ENCODE results near the gene C1QTNF1. TPM values are rescaled to one million over a fixed set of nuclear protein-coding genes. Genes with fewer than 3 reads are reported as not detected.

Gene C1QTNF1
- polyA plus RNA-seq, 1 donor (not counting 4 experiments of a cell fraction or from before 2014, with no cell fraction given) = 6.6 TPM

GRCh38 chr17:79036596-79036995 lies 12.6 kb downstream of the C1QTNF1 start:
- H3K4me1 ChIP-seq (ENCODE audit: control insufficient read depth, extremely low read depth, insufficient read depth, low read length) = peaks cover 55% of the 10 kb centered on the region
- H3K4me3 ChIP-seq (ENCODE audit: control insufficient read depth in 2 of 3, extremely low read depth in 1 of 3, insufficient read depth in 2 of 3, low read depth in 1 of 3, low read length in 3 of 3) = no peak overlapping the region
- no peaks in the 10 kb centered on the region for H3K36me3 ChIP-seq (ENCODE audit: control insufficient read depth in 2 of 2, extremely low read depth in 1 of 2, insufficient read depth in 2 of 2, low read length in 2 of 2)
- TF ChIP-seq, protein P1, sequence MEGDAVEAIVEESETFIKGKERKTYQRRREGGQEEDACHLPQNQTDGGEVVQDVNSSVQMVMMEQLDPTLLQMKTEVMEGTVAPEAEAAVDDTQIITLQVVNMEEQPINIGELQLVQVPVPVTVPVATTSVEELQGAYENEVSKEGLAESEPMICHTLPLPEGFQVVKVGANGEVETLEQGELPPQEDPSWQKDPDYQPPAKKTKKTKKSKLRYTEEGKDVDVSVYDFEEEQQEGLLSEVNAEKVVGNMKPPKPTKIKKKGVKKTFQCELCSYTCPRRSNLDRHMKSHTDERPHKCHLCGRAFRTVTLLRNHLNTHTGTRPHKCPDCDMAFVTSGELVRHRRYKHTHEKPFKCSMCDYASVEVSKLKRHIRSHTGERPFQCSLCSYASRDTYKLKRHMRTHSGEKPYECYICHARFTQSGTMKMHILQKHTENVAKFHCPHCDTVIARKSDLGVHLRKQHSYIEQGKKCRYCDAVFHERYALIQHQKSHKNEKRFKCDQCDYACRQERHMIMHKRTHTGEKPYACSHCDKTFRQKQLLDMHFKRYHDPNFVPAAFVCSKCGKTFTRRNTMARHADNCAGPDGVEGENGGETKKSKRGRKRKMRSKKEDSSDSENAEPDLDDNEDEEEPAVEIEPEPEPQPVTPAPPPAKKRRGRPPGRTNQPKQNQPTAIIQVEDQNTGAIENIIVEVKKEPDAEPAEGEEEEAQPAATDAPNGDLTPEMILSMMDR (optimal IDR thresholded peaks at IDR 0.05 in 1 of 3, IDR thresholded peaks at IDR 0.05 in 1 of 3, conservative IDR thresholded peaks at IDR 0.05 in 1 of 3; ENCODE audit: extremely low read depth in 1 of 3, insufficient read depth in 2 of 3, low read length in 3 of 3) = no peak
- TF ChIP-seq EZH2 (IDR thresholded peaks at IDR 0.05; ENCODE audit: low read length) = no peak
- FAIRE-seq (peak; percentile 90), DNase-seq (ENCODE audit: low read depth, low spot score) (peak; percentile 42)
- H3K79me2 ChIP-seq (ENCODE audit: control insufficient read depth, insufficient read depth, low read length) = no peaks in the 10 kb centered on the region
- H3K27me3 ChIP-seq (ENCODE audit: control insufficient read depth, extremely low read depth, insufficient read depth, low read length) = no peaks in the 10 kb centered on the region
- H3K4me2 ChIP-seq (ENCODE audit: control insufficient read depth, extremely low read depth, insufficient read depth, low read depth, low read length) = peak overlapping the region; percentile 31
- peak overlapping the region; percentile 15 for H3K9ac ChIP-seq (ENCODE audit: control insufficient read depth, extremely low read depth, insufficient read depth, low read length)
- dilution Hi-C loops (cut with MboI; ENCODE audit: extremely low pct_ligation_motif_present, low sequenced_read_pairs) = loop anchor here (25.0 kb wide), 1 partner anchor 351 kb away; no protein-coding TSS in a partner anchor
- H3K9me3 ChIP-seq (ENCODE audit: control insufficient read depth, low read depth, low read length) = no peaks in the 10 kb centered on the region
- H3K27ac ChIP-seq (ENCODE audit: control insufficient read depth, insufficient read depth, low read length) = peak overlapping the region; percentile 50
- H2AFZ ChIP-seq (ENCODE audit: control insufficient read depth, low read length) = no peak overlapping the region
- H4K20me1 ChIP-seq (ENCODE audit: control insufficient read depth, extremely low read depth, insufficient read depth, low read length) = no peaks in the 10 kb centered on the region
- H3K9me1 ChIP-seq (ENCODE audit: control insufficient read depth, extremely low read depth, insufficient read depth, low read length) = peaks cover 2% of the 10 kb centered on the region

DNA sequence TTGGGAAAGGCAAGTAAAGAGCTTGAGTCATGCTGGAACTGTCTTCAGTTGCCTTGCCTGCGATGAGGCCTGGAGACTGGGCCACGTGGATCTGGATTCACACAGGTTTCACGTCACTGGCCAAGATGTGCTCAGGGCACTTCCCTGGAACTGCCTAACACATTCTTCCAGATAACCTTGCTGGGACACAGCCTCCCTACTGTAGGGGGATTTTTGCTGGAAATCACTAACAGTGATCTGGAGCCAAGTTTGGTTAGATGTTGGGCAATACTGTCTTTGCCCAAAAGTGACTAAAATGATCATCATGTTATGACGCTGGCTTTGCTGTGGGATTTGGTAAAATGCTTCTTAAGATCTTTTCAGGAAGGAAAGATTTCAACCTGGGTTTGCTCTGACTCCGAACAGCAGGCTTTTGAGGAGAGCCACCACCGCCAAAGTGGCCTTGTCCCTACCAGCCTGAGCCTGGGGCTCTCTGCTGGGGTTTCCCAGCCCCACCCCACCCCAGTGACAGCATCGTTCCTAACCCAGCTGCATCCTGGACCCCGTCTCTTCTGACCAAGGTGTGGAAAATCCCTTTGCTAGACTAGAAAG lies 14.7 kb downstream of the C1QTNF1 start:
- Histone ChIP-seq H3K79me2 (ENCODE audit: control insufficient read depth, insufficient read depth, low read length) (no peaks in the 10 kb centered on the region), H3K4me2 (ENCODE audit: control insufficient read depth, extremely low read depth, insufficient read depth, low read depth, low read length) (peak overlapping the region; percentile 42), H3K27ac (ENCODE audit: control insufficient read depth, insufficient read depth, low read length) (peak overlapping the region; percentile 84), H3K4me1 (ENCODE audit: control insufficient read depth, extremely low read depth, insufficient read depth, low read length) (peaks cover 46% of the 10 kb centered on the region), H3K27me3 (ENCODE audit: control insufficient read depth, extremely low read depth, insufficient read depth, low read length) (no peaks in the 10 kb centered on the region), H3K36me3 (ENCODE audit: control insufficient read depth in 2 of 2, extremely low read depth in 1 of 2, insufficient read depth in 2 of 2, low read length in 2 of 2) (no peaks in the 10 kb centered on the region), H3K9ac (ENCODE audit: control insufficient read depth, extremely low read depth, insufficient read depth, low read length) (peak overlapping the region; percentile 73), H3K9me3 (ENCODE audit: control insufficient read depth, low read depth, low read length) (no peaks in the 10 kb centered on the region), H2AFZ (ENCODE audit: control insufficient read depth, low read length) (no peak overlapping the region), H3K4me3 (ENCODE audit: control insufficient read depth in 2 of 3, extremely low read depth in 1 of 3, insufficient read depth in 2 of 3, low read depth in 1 of 3, low read length in 3 of 3) (no peak overlapping the region), H4K20me1 (ENCODE audit: control insufficient read depth, extremely low read depth, insufficient read depth, low read length) (no peaks in the 10 kb centered on the region), H3K9me1 (ENCODE audit: control insufficient read depth, extremely low read depth, insufficient read depth, low read length) (peaks cover 2% of the 10 kb centered on the region)
- FAIRE-seq (peak; percentile 93), DNase-seq (ENCODE audit: low read depth, low spot score) (peak; percentile 84)
- dilution Hi-C loops (cut with MboI; ENCODE audit: extremely low pct_ligation_motif_present, low sequenced_read_pairs) = loop anchor here (25.0 kb wide), 1 partner anchor 349 kb away; no protein-coding TSS in a partner anchor
- TF ChIP-seq EZH2 (IDR thresholded peaks at IDR 0.05; ENCODE audit: low read length) = no peak
- TF ChIP-seq, protein P1 (optimal IDR thresholded peaks at IDR 0.05 in 1 of 3, IDR thresholded peaks at IDR 0.05 in 1 of 3, conservative IDR thresholded peaks at IDR 0.05 in 1 of 3; ENCODE audit: extremely low read depth in 1 of 3, insufficient read depth in 2 of 3, low read length in 3 of 3) = no peak
